ENCODE measurements around the gene ANKRD11. TPM values are rescaled to one million over a fixed set of nuclear protein-coding genes. Genes with fewer than 3 reads are reported as not detected.

Gene ANKRD11
- polyA plus RNA-seq, 1 donor from 2014 or later, result 32.5 TPM

GRCh38 chr16:89537549-89537925 is 47.2 kb upstream of the ANKRD11 start:
- no peaks in the 10 kb centered on the region for H3F3A ChIP-seq (ENCODE audit: insufficient read depth, low read length, poor library complexity, severe bottlenecking)
- no peaks in the 10 kb centered on the region for H3K79me2 ChIP-seq (replicated peaks; ENCODE audit: insufficient read depth, low read length)
- H3K9ac ChIP-seq (ENCODE audit: low read length), result no peak overlapping the region
- H4K20me1 ChIP-seq (ENCODE audit: insufficient read depth), result no peaks in the 10 kb centered on the region
- H2AFZ ChIP-seq (ENCODE audit: low read depth, low read length), result no peak overlapping the region
- H3K36me3 ChIP-seq (ENCODE audit: insufficient read depth, low read length), result no peaks in the 10 kb centered on the region
- H3K4me2 ChIP-seq (ENCODE audit: low read length), result no peak overlapping the region
- H3K9me2 ChIP-seq (ENCODE audit: insufficient read depth, low read length), result no peaks in the 10 kb centered on the region
- H3K4me3 ChIP-seq (ENCODE audit: low read length), result no peak overlapping the region
- H3K9me3 ChIP-seq (ENCODE audit: low read length), result no peaks in the 10 kb centered on the region
- H3K27ac ChIP-seq (ENCODE audit: low read length), result no peak overlapping the region
- no peaks in the 10 kb centered on the region for H3K27me3 ChIP-seq (ENCODE audit: insufficient read depth, low read depth, low read length)
- no peak for TF ChIP-seq EZH2 (IDR thresholded peaks at IDR 0.05; ENCODE audit: borderline replicate concordance, insufficient read depth, low read length, poor library complexity, severe bottlenecking)
- TF ChIP-seq MXI1 (conservative IDR thresholded peaks at IDR 0.05; ENCODE audit: poor library complexity, severe bottlenecking), result no peak
- TF ChIP-seq SMC3 (conservative IDR thresholded peaks at IDR 0.05; ENCODE audit: poor library complexity), result no peak
- no peak for TF ChIP-seq TAF1 (IDR thresholded peaks at IDR 0.05; ENCODE audit: low read depth)

GRCh38 chr16:89536886-89537548 is 46.7 kb upstream of the ANKRD11 start:
- Histone ChIP-seq H4K20me1 (ENCODE audit: insufficient read depth) (no peaks in the 10 kb centered on the region), H3K36me3 (ENCODE audit: insufficient read depth, low read length) (no peaks in the 10 kb centered on the region), H3K79me2 (replicated peaks; ENCODE audit: insufficient read depth, low read length) (no peaks in the 10 kb centered on the region), H3K9me2 (ENCODE audit: insufficient read depth, low read length) (no peaks in the 10 kb centered on the region), H3K9me3 (ENCODE audit: low read length) (no peaks in the 10 kb centered on the region), H3K27me3 (ENCODE audit: insufficient read depth, low read depth, low read length) (no peaks in the 10 kb centered on the region), H3K4me2 (ENCODE audit: low read length) (no peak overlapping the region), H3K4me3 (ENCODE audit: low read length) (no peak overlapping the region), H3K27ac (ENCODE audit: low read length) (no peak overlapping the region), H2AFZ (ENCODE audit: low read depth, low read length) (no peak overlapping the region), H3F3A (ENCODE audit: insufficient read depth, low read length, poor library complexity, severe bottlenecking) (no peaks in the 10 kb centered on the region), H3K9ac (ENCODE audit: low read length) (no peak overlapping the region)
- TF ChIP-seq RAD21 (conservative IDR thresholded peaks at IDR 0.05) (no peak), REST (IDR thresholded peaks at IDR 0.05; ENCODE audit: borderline replicate concordance) (no peak), CTCF (IDR thresholded peaks at IDR 0.05; ENCODE audit: poor library complexity, severe bottlenecking) (no peak), MXI1 (conservative IDR thresholded peaks at IDR 0.05; ENCODE audit: poor library complexity, severe bottlenecking) (no peak), EP300 (conservative IDR thresholded peaks at IDR 0.05; ENCODE audit: poor library complexity, severe bottlenecking) (no peak), EZH2 (IDR thresholded peaks at IDR 0.05; ENCODE audit: borderline replicate concordance, insufficient read depth, low read length, poor library complexity, severe bottlenecking) (no peak), TAF1 (IDR thresholded peaks at IDR 0.05; ENCODE audit: low read depth) (no peak), SMC3 (conservative IDR thresholded peaks at IDR 0.05; ENCODE audit: poor library complexity) (no peak), POLR2AphosphoS5 (IDR thresholded peaks at IDR 0.05) (no peak)
